Naive thymus-derived CD4-positive, alpha-beta T cell (primary cell): Measurements from ENCODE around the gene CKB. TPM values are rescaled to one million over a fixed set of nuclear protein-coding genes. Genes with fewer than 3 reads are reported as not detected.

Experiments
- ATAC-seq: fragments of 150-1000 bp; cut with Tn5 transposase; 2 replicates; pipeline ENCODE4 v1.10.0; 2021; ENCODE audit warnings: mild to moderate bottlenecking, moderate library complexity
- CTCF ChIA-PET: fragments of 350-600 bp; sonication (Branson Sonifier 250); formaldehyde crosslinking; loops from one replicate; lab custom pipeline; 2021; ENCODE audit warnings: antibody characterized with exemption; lab: Charles Lee
- POLR2A ChIA-PET: fragments of 350-600 bp; sonication (Branson Sonifier 250); formaldehyde crosslinking; loops from one replicate; lab custom pipeline; 2021; ENCODE audit warnings: antibody characterized with exemption, inconsistent platforms; lab: Charles Lee
- DNase-seq, 9 donors: peaks; one replicate each; pipeline versions ENCODE4 v3.0.0 to v3.0.0-alpha.2; 2020 to 2022; ENCODE audit warnings: mixed read lengths in 1 of 9
- H3K27ac ChIP-seq: one replicate; pipeline ENCODE4 v1.7.0; 2013; ENCODE audit warnings: mild to moderate bottlenecking, low read depth, low read length, moderate library complexity
- H3K27me3 ChIP-seq, 2 donors: one replicate each; pipeline ENCODE4 v1.7.0; 2013; ENCODE audit warnings: low read length in 2 of 2, mild to moderate bottlenecking in 2 of 2, moderate library complexity in 2 of 2; ENCODE audit not compliant: control insufficient read depth in 2 of 2, insufficient read depth in 2 of 2
- H3K36me3 ChIP-seq, 3 experiments: 1 replicate in 2 of 3; 2 replicates in 1 of 3; pipeline ENCODE4 v1.7.0; 2013; ENCODE audit warnings: low read length in 3 of 3, mild to moderate bottlenecking in 3 of 3, moderate library complexity in 1 of 3; ENCODE audit not compliant: insufficient read depth in 3 of 3, control insufficient read depth in 2 of 3
- H3K4me1 ChIP-seq, 2 donors: one replicate each; pipeline ENCODE4 v1.7.0; 2013; ENCODE audit warnings: low read length in 2 of 2, mild to moderate bottlenecking in 2 of 2, moderate library complexity in 1 of 2; ENCODE audit not compliant: control insufficient read depth in 2 of 2, insufficient read depth in 2 of 2
- H3K4me3 ChIP-seq: 2 replicates; pipeline ENCODE4 v1.7.0; 2013; ENCODE audit warnings: mild to moderate bottlenecking, low read length
- H3K9me3 ChIP-seq, 3 experiments: 1 replicate in 2 of 3; 2 replicates in 1 of 3; pipeline ENCODE4 v1.7.0; 2013; ENCODE audit warnings: low read length in 3 of 3; ENCODE audit not compliant: control insufficient read depth in 2 of 3
- H3K27ac Mint-ChIP-seq, 9 donors: one replicate each; pipeline ENCODE4 v1.8.0; 2020 to 2022; ENCODE audit warnings: mixed read lengths in 9 of 9, mild to moderate bottlenecking in 8 of 9, moderate library complexity in 5 of 9, inconsistent platforms in 2 of 9
- H3K27me3 Mint-ChIP-seq, 5 donors: one replicate each; pipeline ENCODE4 v1.8.0; 2021 to 2022; ENCODE audit warnings: mixed read lengths in 5 of 5, mild to moderate bottlenecking in 1 of 5
- H3K36me3 Mint-ChIP-seq, 5 donors: one replicate each; pipeline ENCODE4 v1.8.0; 2020 to 2022; ENCODE audit warnings: mixed read lengths in 5 of 5, mild to moderate bottlenecking in 3 of 5, inconsistent platforms in 1 of 5
- H3K4me1 Mint-ChIP-seq, 7 donors: one replicate each; pipeline ENCODE4 v1.8.0; 2020 to 2022; ENCODE audit warnings: mixed read lengths in 7 of 7, mild to moderate bottlenecking in 3 of 7, inconsistent platforms in 1 of 7
- H3K4me3 Mint-ChIP-seq, 10 donors: one replicate each; pipeline ENCODE4 v1.8.0; 2020 to 2022; ENCODE audit warnings: mild to moderate bottlenecking in 10 of 10, mixed read lengths in 10 of 10, moderate library complexity in 6 of 10, inconsistent platforms in 2 of 10
- H3K9me3 Mint-ChIP-seq, 11 donors: one replicate each; pipeline ENCODE4 v1.8.0; 2020 to 2022; ENCODE audit warnings: mixed read lengths in 11 of 11, mild to moderate bottlenecking in 4 of 11, inconsistent platforms in 1 of 11, moderate library complexity in 1 of 11
- intact Hi-C, 2 donors: fragments of 100-400 bp; cut with micrococcal nuclease; formaldehyde crosslinking; loops; one replicate each; pipeline ENCODE4 v1.15.1; 2023
- polyA plus RNA-seq, 2 donors: library from polyadenylated mRNA; unstranded; fragments of 300-500 nt; fragmentation: Illumina TruSeq; gene quantifications; one replicate each; pipeline ENCODE4 v1.2.3, GENCODE V29; 2021
- total RNA-seq, 6 experiments: library from RNA in 5 of 6; stranded (reverse) in 5 of 6; gene quantifications; 1 replicate in 5 of 6; 2 replicates in 1 of 6; pipeline ENCODE4 v1.2.3 and lab custom pipeline; 2021 to 2026

CKB gene
- total and polyA plus RNA-seq, 7 experiments from 2014 or later, result 0.40 to 19.8 (median 2.2) TPM; not detected in 1

- H3K27ac Mint-ChIP-seq, result peak overlapping the region in 5 of 9 donors; percentile 0 to 65 (median 22)
- H3K27me3 Mint-ChIP-seq, result no peaks in the 10 kb centered on the region
- POLR2A ChIA-PET, result no interaction called here
- no peak for ATAC-seq
- Histone ChIP-seq H3K4me3 (no peak overlapping the region), H3K27me3 (no peaks in the 10 kb centered on the region), H3K9me3 (no peaks in the 10 kb centered on the region), H3K4me1 (no peaks in the 10 kb centered on the region), H3K36me3 (peaks cover 0 to 66% (median 13%) of the 10 kb centered on the region in 3 experiments), H3K27ac (no peak overlapping the region)
- DNase-seq, result no peak
- CTCF ChIA-PET, result no interaction called here
- intact Hi-C loops, result no loop called here
- H3K4me1 Mint-ChIP-seq, result peaks cover 0 to 2% (median 0%) of the 10 kb centered on the region in 7 donors
- H3K36me3 Mint-ChIP-seq, result peaks cover 0 to 23% (median 8%) of the 10 kb centered on the region in 5 donors
- H3K9me3 Mint-ChIP-seq, result no peaks in the 10 kb centered on the region
- no peak overlapping the region for H3K4me3 Mint-ChIP-seq
Measured at GRCh38 chr14:103488960-103489359, 33.7 kb downstream of the CKB start.

GRCh38 chr14:103488071-103488470 lies 34.6 kb downstream of the CKB start:
- H3K4me1 Mint-ChIP-seq, result peaks cover 0 to 2% (median 0%) of the 10 kb centered on the region in 7 donors
- no peak overlapping the region for H3K27ac ChIP-seq
- intact Hi-C loops, result no loop called here
- H3K9me3 Mint-ChIP-seq, result no peaks in the 10 kb centered on the region
- ChIA-PET CTCF (no interaction called here), POLR2A (no interaction called here)
- no peaks in the 10 kb centered on the region for H3K27me3 ChIP-seq
- no peaks in the 10 kb centered on the region for H3K4me1 ChIP-seq
- H3K4me3 Mint-ChIP-seq, result no peak overlapping the region
- peaks cover 0 to 63% (median 13%) of the 10 kb centered on the region in 3 experiments for H3K36me3 ChIP-seq
- H3K27me3 Mint-ChIP-seq, result no peaks in the 10 kb centered on the region
- ATAC-seq (no peak), DNase-seq (no peak)
- peak overlapping the region in 2 of 9 donors; percentile 23 to 53 for H3K27ac Mint-ChIP-seq
- peaks cover 0 to 25% (median 8%) of the 10 kb centered on the region in 5 donors for H3K36me3 Mint-ChIP-seq
- H3K9me3 ChIP-seq, result no peaks in the 10 kb centered on the region
- H3K4me3 ChIP-seq, result no peak overlapping the region

DNA sequence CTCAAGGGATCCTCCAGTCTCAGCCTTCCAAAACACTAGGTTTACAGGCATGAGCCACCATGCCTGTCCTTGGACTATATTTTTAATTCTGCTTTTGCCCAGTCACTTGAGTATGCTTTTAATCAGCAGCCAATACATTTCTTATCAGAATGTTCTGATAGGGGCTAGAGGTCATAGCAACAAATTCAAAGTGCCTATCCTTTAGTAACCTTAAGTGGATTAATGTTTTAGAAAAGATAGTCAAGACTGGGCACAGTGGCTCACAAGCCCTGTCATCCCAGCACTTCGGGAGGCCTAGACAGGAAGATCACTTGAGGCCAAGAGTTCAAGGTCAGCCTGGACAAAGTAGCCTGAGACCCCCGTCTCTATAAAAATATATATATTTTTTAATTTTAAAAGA lies 37.1 kb downstream of the CKB start:
- Mint-ChIP-seq H3K27me3 (no peaks in the 10 kb centered on the region), H3K4me3 (no peak overlapping the region), H3K9me3 (no peaks in the 10 kb centered on the region), H3K36me3 (peaks cover 8 to 27% (median 16%) of the 10 kb centered on the region in 5 donors), H3K27ac (no peak overlapping the region), H3K4me1 (peaks cover 5 to 15% (median 10%) of the 10 kb centered on the region in 7 donors)
- intact Hi-C loops, result no loop called here
- H3K36me3 ChIP-seq, result peaks cover 0 to 55% (median 4%) of the 10 kb centered on the region in 3 experiments
- ChIA-PET CTCF (no interaction called here), POLR2A (no interaction called here)
- no peaks in the 10 kb centered on the region for H3K9me3 ChIP-seq
- no peak overlapping the region for H3K27ac ChIP-seq
- no peak for ATAC-seq
- no peak for DNase-seq
- no peak overlapping the region for H3K4me3 ChIP-seq
- H3K4me1 ChIP-seq, result no peaks in the 10 kb centered on the region
- H3K27me3 ChIP-seq, result no peaks in the 10 kb centered on the region

GRCh38 chr14:103483600-103483999 lies 39.0 kb downstream of the CKB start:
- Mint-ChIP-seq H3K36me3 (peaks cover 0 to 29% (median 17%) of the 10 kb centered on the region in 5 donors), H3K4me1 (peaks cover 12 to 21% (median 16%) of the 10 kb centered on the region in 7 donors), H3K9me3 (no peaks in the 10 kb centered on the region), H3K27ac (peak overlapping the region in 2 of 9 donors; percentile 24 to 52), H3K27me3 (no peaks in the 10 kb centered on the region), H3K4me3 (no peak overlapping the region)
- H3K27ac ChIP-seq, result no peak overlapping the region
- H3K4me1 ChIP-seq, result no peaks in the 10 kb centered on the region
- ATAC-seq, result no peak
- no peak overlapping the region for H3K4me3 ChIP-seq
- ChIA-PET CTCF (no interaction called here), POLR2A (interaction anchor here (0.5 kb wide), 1 partner anchor 31 kb away, joined by 3 read pairs; no protein-coding TSS in a partner anchor)
- H3K36me3 ChIP-seq, result peaks cover 0 to 44% (median 4%) of the 10 kb centered on the region in 3 experiments
- H3K9me3 ChIP-seq, result no peaks in the 10 kb centered on the region
- intact Hi-C loops, result no loop called here
- DNase-seq, result no peak
- H3K27me3 ChIP-seq, result no peaks in the 10 kb centered on the region

DNA sequence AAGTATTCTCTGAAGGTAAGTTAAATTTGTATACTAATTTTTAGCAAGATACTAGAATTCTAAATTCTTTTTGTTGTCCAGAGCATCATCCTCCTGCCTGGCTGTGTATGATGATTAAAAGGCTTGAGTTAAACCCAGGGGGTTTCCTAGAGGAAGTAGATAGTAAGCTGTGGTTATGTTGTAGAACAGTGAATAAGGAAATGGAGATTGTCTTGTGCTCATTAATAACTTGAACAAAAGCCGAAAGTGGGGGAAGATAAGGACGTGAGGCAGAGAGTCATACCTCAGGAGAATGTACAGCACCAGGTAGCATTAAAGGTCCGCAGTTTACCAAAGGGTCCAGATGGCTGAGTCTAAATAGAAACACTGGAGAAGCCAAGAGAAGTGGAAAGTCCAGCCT lies 42.0 kb downstream of the CKB start:
- H3K36me3 Mint-ChIP-seq, result peaks cover 0 to 38% (median 20%) of the 10 kb centered on the region in 5 donors
- ChIA-PET POLR2A (no interaction called here), CTCF (no interaction called here)
- H3K9me3 ChIP-seq, result no peaks in the 10 kb centered on the region
- H3K4me3 Mint-ChIP-seq, result peak overlapping the region in 2 of 10 donors; percentile 1 to 27
- peaks cover 4 to 52% (median 13%) of the 10 kb centered on the region in 3 experiments for H3K36me3 ChIP-seq
- intact Hi-C loops, result no loop called here
- H3K9me3 Mint-ChIP-seq, result no peaks in the 10 kb centered on the region
- H3K27ac Mint-ChIP-seq, result peak overlapping the region; percentile 5 to 81 (median 53)
- H3K4me1 ChIP-seq, result no peaks in the 10 kb centered on the region
- peaks cover 12 to 21% (median 18%) of the 10 kb centered on the region in 7 donors for H3K4me1 Mint-ChIP-seq
- H3K27ac ChIP-seq, result no peak overlapping the region
- no peaks in the 10 kb centered on the region for H3K27me3 ChIP-seq
- no peaks in the 10 kb centered on the region for H3K27me3 Mint-ChIP-seq
- ATAC-seq (peak; percentile 90), DNase-seq (peak in 1 of 9 donors; percentile 3)
- H3K4me3 ChIP-seq, result no peak overlapping the region

DNA sequence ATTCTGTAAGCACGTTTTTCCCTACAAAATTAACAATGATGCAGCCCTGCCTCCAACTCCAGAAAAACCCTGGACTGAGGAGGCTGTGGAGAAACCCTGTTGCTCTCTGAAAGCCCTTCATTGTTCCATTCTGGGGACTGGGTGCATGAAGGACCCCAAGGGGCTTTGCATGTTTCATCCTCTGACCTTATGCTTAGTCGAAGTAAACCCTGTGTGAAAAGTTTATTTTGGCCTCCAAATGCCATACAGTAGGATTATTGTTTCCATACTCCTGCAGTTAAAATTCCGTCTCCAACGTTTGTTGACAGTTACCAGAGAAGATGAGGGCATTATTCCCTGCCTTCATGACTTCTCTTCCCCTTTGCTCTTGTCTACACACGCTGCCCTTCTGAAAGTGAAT lies 46.0 kb downstream of the CKB start:
- Mint-ChIP-seq H3K36me3 (peaks cover 0 to 51% (median 20%) of the 10 kb centered on the region in 5 donors), H3K4me1 (peaks cover 12 to 19% (median 18%) of the 10 kb centered on the region in 7 donors)
- intact Hi-C loops, result no loop called here

DNA sequence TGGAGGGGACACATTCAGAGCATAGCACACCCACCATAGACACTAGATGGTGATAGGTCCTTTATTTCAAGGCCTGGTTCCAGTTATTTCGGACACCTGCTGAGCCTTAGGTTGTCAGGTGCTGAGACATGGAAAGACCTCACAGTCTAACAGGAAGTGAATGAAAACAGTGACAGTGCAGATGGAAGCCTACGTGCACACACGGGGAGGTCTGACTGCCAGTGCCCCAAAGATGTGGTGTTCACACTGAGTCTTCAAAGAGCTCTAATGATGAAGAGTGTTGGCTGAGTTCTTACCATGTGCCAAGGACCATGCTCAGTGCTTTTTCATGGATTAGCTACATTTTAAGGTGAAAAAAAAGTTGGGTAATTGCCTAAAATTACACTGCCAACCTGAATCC lies 46.6 kb downstream of the CKB start:
- Histone ChIP-seq H3K4me1 (no peaks in the 10 kb centered on the region), H3K36me3 (peaks cover 13 to 61% (median 16%) of the 10 kb centered on the region in 3 experiments), H3K27ac (no peak overlapping the region), H3K27me3 (no peaks in the 10 kb centered on the region), H3K9me3 (no peaks in the 10 kb centered on the region), H3K4me3 (no peak overlapping the region)
- intact Hi-C loops, result no loop called here
- ChIA-PET CTCF (interaction anchor here (0.7 kb wide), 1 partner anchor 78 kb away, joined by 3 read pairs; no protein-coding TSS in a partner anchor), POLR2A (no interaction called here)
- H3K4me1 Mint-ChIP-seq, result peaks cover 11 to 17% (median 13%) of the 10 kb centered on the region in 7 donors
- H3K36me3 Mint-ChIP-seq, result peaks cover 0 to 48% (median 20%) of the 10 kb centered on the region in 5 donors
- no peaks in the 10 kb centered on the region for H3K9me3 Mint-ChIP-seq
- no peak overlapping the region for H3K4me3 Mint-ChIP-seq
- DNase-seq, result peak in 1 of 9 donors; percentile 5
- H3K27ac Mint-ChIP-seq, result peak overlapping the region in 1 of 9 donors; percentile 75
- no peak for ATAC-seq
- no peaks in the 10 kb centered on the region for H3K27me3 Mint-ChIP-seq

More for the DNA sequence above, 46.0 kb downstream of the CKB start:
- Histone ChIP-seq H3K27me3 (no peaks in the 10 kb centered on the region), H3K27ac (no peak overlapping the region), H3K9me3 (no peaks in the 10 kb centered on the region), H3K4me3 (no peak overlapping the region), H3K36me3 (peaks cover 11 to 59% (median 20%) of the 10 kb centered on the region in 3 experiments), H3K4me1 (no peaks in the 10 kb centered on the region)
- no peaks in the 10 kb centered on the region for H3K9me3 Mint-ChIP-seq
- ChIA-PET CTCF (interaction anchor here (0.7 kb wide), 1 partner anchor 79 kb away, joined by 3 read pairs; no protein-coding TSS in a partner anchor), POLR2A (no interaction called here)
- H3K4me3 Mint-ChIP-seq, result no peak overlapping the region
- H3K27me3 Mint-ChIP-seq, result no peaks in the 10 kb centered on the region
- DNase-seq (no peak), ATAC-seq (no peak)
- peak overlapping the region in 1 of 9 donors; percentile 33 for H3K27ac Mint-ChIP-seq
